Adrenal gland (tissue), 5 donors: ENCODE data around the gene NFKB2.

Experiments used
- CTCF ChIP-seq, 6 experiments: fragments of 450-650 bp in 4 of 6; fragments of 200-600 bp in 2 of 6; sonication (generic) in 1 of 6; IDR thresholded peaks; 1 replicate in 5 of 6; 2 replicates in 1 of 6; pipeline versions ENCODE4 v1.5.1 to v1.8.0; 2016 to 2021; ENCODE audit warnings: antibody characterized with exemption in 6 of 6, mild to moderate bottlenecking in 2 of 6, moderate library complexity in 1 of 6
- POLR2A ChIP-seq, 2 donors: fragments of 450-650 bp; IDR thresholded peaks; one replicate each; pipeline ENCODE4 v1.6.1; 2017; ENCODE audit warnings: antibody characterized with exemption in 2 of 2, mild to moderate bottlenecking in 2 of 2, moderate library complexity in 1 of 2
- donor health status: DM: no; HTN: no; CAD: no.

- TF ChIP-seq CTCF (IDR thresholded peaks at IDR 0.05) (no peak), POLR2A (IDR thresholded peaks at IDR 0.05) (no peak)
Measured at GRCh38 chr10:102398172-102399020, 2.9 kb downstream of the NFKB2 start.
